Right lobe of liver (tissue), 6 donors: Measurements from ENCODE around the gene RASSF8. TPM values are rescaled to one million over a fixed set of nuclear protein-coding genes. Genes with fewer than 3 reads are reported as not detected.
A peak's percentile ranks its signal among the peaks of the same experiment; 100 is the strongest.

ENCODE experiments used
- ATAC-seq, 4 donors: fragments of 200-7000 bp; cut with Tn5 transposase; one replicate each; pipeline ENCODE4 v1.9.1; 2020; ENCODE audit warnings: mild to moderate bottlenecking in 4 of 4, moderate library complexity in 4 of 4
- DNase-seq, 3 donors: peaks; one replicate each; pipeline ENCODE4 v3.0.0-alpha.2; 2020
- H3K27ac ChIP-seq, 3 donors: fragments of 200-600 bp; one replicate each; pipeline ENCODE4 v1.8.0; 2022
- H3K27me3 ChIP-seq, 2 donors: fragments of 200-600 bp; one replicate each; pipeline ENCODE4 v1.8.0; 2022
- H3K36me3 ChIP-seq, 4 donors: fragments of 200-600 bp; sonication (generic) in 1 of 4; one replicate each; pipeline versions ENCODE4 v1.5.1 to v1.8.0; 2017 to 2022; ENCODE audit warnings: control low read depth in 1 of 4
- H3K4me1 ChIP-seq, 4 donors: fragments of 200-600 bp; sonication (generic) in 1 of 4; one replicate each; pipeline versions ENCODE4 v1.5.1 to v1.8.0; 2017 to 2022; ENCODE audit warnings: control low read depth in 1 of 4
- H3K4me3 ChIP-seq, 3 donors: fragments of 200-600 bp; one replicate each; pipeline ENCODE4 v1.8.0; 2022
- H3K9me3 ChIP-seq, 4 donors: fragments of 200-600 bp; sonication (generic) in 1 of 4; one replicate each; pipeline versions ENCODE4 v1.5.1 to v1.8.0; 2017 to 2022; ENCODE audit warnings: control low read depth in 1 of 4
- CTCF ChIP-seq, 4 donors: fragments of 200-600 bp in 3 of 4; fragments of 450-650 bp in 1 of 4; IDR thresholded peaks; one replicate each; pipeline versions ENCODE4 v1.5.1 to v1.8.0; 2016 to 2022; ENCODE audit warnings: antibody characterized with exemption in 4 of 4, mild to moderate bottlenecking in 2 of 4
- POLR2A ChIP-seq: fragments of 450-650 bp; IDR thresholded peaks from one replicate; pipeline ENCODE4 v1.6.1; 2017; ENCODE audit warnings: antibody characterized with exemption, mild to moderate bottlenecking
- WGBS: methylation state at CpG from one replicate; pipeline ENCODE4 v1.1.6; 2018; ENCODE audit warnings: low coverage, low lambda C conversion rate; ENCODE audit not compliant: insufficient coverage; ENCODE audit errors: missing lambda C conversion rate; 5-methylcytosine and 5-hydroxymethylcytosine counted together
- intact Hi-C, 2 donors: fragments of 100-400 bp; cut with DNase I; formaldehyde crosslinking; loops; one replicate each; pipeline versions ENCODE4 v1.11.2 to v1.14.1; 2022
- total RNA-seq, 6 experiments: library from RNA; depleted of rRNA in 2 of 6; stranded (reverse); fragments of >200 nt in 2 of 6; fragmentation: NEBNext Ultra II Directional in 3 of 6; extraction: Animal tissue kit (Norgen Biotek cat#: 25700) in 3 of 6; gene quantifications; one replicate each; pipeline versions ENCODE4 v1.1.0 to v1.2.4, GENCODE V29; 2016 to 2023
- donor health status: DM: no; HTN: yes; CAD: no.
- donor health status: DM: no; HTN: no; CAD: no.
- donor health status: DM: no; HTN: no; CAD: no.
- donor health status: DM: no; HTN: yes; CAD: no.
- donor health status: DM: no; HTN: yes; CAD: no.

Gene RASSF8
- total RNA-seq, 6 experiments from 2014 or later: 3.9 to 12.4 (median 7.3) TPM

DNA sequence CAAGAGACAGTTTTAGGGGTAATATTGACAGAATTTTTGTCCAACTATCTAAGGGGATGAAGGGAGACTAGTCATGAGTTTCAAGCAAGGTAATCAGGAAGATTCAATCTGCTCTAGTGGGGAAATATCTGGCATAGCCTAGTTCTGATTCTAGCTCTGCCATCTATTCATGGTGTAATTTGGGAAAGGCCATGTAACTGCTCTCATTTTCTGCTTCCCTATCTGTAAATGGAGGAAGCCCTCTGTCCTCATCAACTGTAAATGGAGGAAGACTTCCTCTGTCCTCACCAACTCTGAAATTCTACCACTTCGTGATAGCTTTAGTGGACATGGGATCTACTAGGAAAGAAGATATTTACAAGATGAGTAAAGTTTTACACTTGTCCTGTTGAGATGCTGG is 128.5 kb downstream of the RASSF8 start:
- no peaks in the 10 kb centered on the region for H3K9me3 ChIP-seq
- no peak overlapping the region for H3K27ac ChIP-seq
- TF ChIP-seq POLR2A: no peak
- TF ChIP-seq CTCF (IDR thresholded peaks at IDR 0.05): no peak
- ATAC-seq (no peak), DNase-seq (no peak)
- WGBS: 60% methylated on average over 1 of the region's 1 CpG
- H3K4me3 ChIP-seq: no peak overlapping the region
- no peaks in the 10 kb centered on the region for H3K4me1 ChIP-seq
- H3K27me3 ChIP-seq: no peaks in the 10 kb centered on the region
- intact Hi-C loops: no loop called here
- no peaks in the 10 kb centered on the region for H3K36me3 ChIP-seq

DNA sequence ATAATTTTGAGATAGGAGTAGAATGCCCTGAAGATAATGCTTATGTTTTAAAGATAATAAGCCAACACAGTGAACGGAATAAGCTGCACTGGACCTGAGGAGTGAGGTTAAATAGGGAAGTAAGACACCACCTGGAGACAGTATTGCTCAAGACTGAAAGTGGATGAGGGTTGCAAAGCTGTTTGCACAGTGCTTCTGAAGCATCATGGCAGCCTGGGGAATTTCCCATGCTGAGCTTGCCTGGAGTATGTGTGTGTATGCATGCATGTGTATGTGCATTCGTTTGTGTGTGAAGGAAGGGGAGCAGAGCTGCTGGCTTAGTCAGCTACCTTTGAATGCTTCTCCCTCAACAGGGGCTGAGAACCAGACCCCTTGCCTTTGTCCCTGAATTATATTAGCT is 130.5 kb downstream of the RASSF8 start:
- 62% methylated on average over 2 of the region's 2 CpGs for WGBS
- ATAC-seq (no peak), DNase-seq (no peak)
- H3K4me3 ChIP-seq: no peak overlapping the region
- no peaks in the 10 kb centered on the region for H3K4me1 ChIP-seq
- no peaks in the 10 kb centered on the region for H3K36me3 ChIP-seq
- H3K27me3 ChIP-seq: no peaks in the 10 kb centered on the region
- no peaks in the 10 kb centered on the region for H3K9me3 ChIP-seq
- intact Hi-C loops: no loop called here
- TF ChIP-seq POLR2A (no peak), CTCF (IDR thresholded peaks at IDR 0.05) (no peak)
- no peak overlapping the region for H3K27ac ChIP-seq

GRCh38 chr12:26090836-26091510 is 132.5 kb downstream of the RASSF8 start:
- intact Hi-C loops: no loop called here
- 82% methylated on average over 9 of the region's 11 CpGs for WGBS
- no peaks in the 10 kb centered on the region for H3K9me3 ChIP-seq
- no peaks in the 10 kb centered on the region for H3K36me3 ChIP-seq
- no peak overlapping the region for H3K4me3 ChIP-seq
- ATAC-seq (no peak), DNase-seq (no peak)
- TF ChIP-seq CTCF (IDR thresholded peaks at IDR 0.05) (no peak), POLR2A (no peak)
- no peaks in the 10 kb centered on the region for H3K27me3 ChIP-seq
- no peaks in the 10 kb centered on the region for H3K4me1 ChIP-seq
- H3K27ac ChIP-seq: no peak overlapping the region

DNA sequence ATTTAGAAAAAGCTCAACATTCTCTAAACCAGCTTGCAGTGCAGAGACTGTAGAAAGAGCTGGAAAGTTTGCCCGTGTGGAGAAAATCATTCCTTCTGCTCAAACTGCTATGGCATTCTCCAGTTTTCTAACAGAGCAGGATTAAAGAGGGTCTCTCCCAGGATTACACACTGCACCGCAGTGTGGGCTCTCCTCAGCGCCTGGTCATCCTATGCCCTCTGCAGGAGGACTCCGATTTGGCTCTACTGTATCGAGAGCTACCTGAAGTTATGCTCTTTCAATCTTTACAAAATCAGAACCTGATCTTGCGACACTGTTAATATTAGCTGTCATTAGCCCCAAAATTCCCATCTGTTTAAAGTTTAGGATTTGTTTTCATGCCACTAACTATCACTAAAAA is 133.3 kb downstream of the RASSF8 start:
- intact Hi-C loops: no loop called here
- DNase-seq: no peak

More for the DNA sequence above, 133.3 kb downstream of the RASSF8 start:
- ATAC-seq: no peak
- Histone ChIP-seq H3K4me1 (no peaks in the 10 kb centered on the region), H3K27me3 (no peaks in the 10 kb centered on the region), H3K27ac (no peak overlapping the region), H3K36me3 (no peaks in the 10 kb centered on the region), H3K4me3 (no peak overlapping the region), H3K9me3 (no peaks in the 10 kb centered on the region)
- TF ChIP-seq POLR2A (no peak), CTCF (IDR thresholded peaks at IDR 0.05) (peak in 1 of 4 donors; percentile 6)
- WGBS: 88% methylated on average over 4 of the region's 6 CpGs
